Measurements from ENCODE around the gene MSH5. TPM values are rescaled to one million over a fixed set of nuclear protein-coding genes. Genes with fewer than 3 reads are reported as not detected.

The MSH5 gene
- total RNA-seq, 1 donor, result 23.0 TPM

DNA sequence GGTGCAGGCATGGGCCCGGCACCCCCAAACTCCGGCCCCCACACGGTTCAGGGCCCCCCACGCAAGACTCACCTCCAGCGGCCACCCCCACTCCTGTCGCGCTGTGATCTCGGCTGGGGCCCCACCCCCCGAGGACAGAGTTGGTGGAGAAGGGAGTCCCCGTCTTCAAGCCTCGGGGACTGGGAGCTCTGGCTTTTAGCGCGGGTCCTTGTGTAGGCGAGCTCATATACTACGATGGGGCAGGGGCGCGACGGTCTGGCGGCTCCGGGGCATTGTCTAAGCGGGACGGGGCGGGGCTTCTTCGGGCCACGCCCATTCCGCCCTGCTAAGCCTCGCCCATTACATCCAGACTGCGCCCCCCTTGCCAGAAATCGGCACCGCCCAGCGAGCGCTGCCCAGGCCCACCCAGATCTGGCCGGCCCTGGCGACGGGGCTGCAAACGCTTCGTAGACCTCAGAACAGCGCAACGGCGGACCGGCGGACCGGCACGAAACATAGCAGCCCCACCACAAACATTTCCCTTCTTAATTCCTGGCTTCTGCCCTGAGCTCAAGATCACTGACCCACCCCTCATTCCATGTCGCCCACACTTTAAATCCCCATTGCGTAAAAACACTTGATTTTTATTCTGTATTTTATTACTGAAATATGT lies 9.7 kb upstream of the MSH5 start:
- TF ChIP-seq, protein P1, sequence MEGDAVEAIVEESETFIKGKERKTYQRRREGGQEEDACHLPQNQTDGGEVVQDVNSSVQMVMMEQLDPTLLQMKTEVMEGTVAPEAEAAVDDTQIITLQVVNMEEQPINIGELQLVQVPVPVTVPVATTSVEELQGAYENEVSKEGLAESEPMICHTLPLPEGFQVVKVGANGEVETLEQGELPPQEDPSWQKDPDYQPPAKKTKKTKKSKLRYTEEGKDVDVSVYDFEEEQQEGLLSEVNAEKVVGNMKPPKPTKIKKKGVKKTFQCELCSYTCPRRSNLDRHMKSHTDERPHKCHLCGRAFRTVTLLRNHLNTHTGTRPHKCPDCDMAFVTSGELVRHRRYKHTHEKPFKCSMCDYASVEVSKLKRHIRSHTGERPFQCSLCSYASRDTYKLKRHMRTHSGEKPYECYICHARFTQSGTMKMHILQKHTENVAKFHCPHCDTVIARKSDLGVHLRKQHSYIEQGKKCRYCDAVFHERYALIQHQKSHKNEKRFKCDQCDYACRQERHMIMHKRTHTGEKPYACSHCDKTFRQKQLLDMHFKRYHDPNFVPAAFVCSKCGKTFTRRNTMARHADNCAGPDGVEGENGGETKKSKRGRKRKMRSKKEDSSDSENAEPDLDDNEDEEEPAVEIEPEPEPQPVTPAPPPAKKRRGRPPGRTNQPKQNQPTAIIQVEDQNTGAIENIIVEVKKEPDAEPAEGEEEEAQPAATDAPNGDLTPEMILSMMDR (IDR thresholded peaks at IDR 0.05; ENCODE audit: insufficient read depth, low read length), result no peak
- peak overlapping the region; percentile 93 for H3K4me3 ChIP-seq (ENCODE audit: low read depth, low read length)
- peak; percentile 92 for DNase-seq (ENCODE audit: low read depth)

DNA sequence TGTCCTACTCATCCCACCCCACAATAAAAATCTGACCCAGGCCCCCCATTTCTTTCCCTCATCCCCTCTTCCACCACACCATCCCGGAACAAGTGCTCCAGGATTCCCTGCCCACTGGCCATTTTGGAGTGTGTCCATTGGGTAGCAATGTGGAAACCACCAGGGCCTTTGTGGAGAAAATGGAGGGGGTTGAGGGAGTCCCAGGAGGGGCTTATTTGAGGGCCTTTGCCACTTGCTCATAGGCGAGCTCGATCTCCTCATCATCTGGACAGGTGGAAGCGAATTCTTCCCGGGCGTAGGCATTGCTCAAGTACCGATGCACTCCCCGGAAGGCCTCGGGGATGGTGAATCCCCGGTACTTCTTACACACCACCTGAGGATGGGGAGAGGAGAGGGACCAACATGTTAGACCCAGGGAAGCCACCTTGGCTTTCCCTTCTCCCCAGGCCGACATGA lies 9.1 kb upstream of the MSH5 start:
- TF ChIP-seq, protein P1 (IDR thresholded peaks at IDR 0.05; ENCODE audit: insufficient read depth, low read length), result no peak
- DNase-seq (ENCODE audit: low read depth), result no peak
- no peak overlapping the region for H3K4me3 ChIP-seq (ENCODE audit: low read depth, low read length)

DNA sequence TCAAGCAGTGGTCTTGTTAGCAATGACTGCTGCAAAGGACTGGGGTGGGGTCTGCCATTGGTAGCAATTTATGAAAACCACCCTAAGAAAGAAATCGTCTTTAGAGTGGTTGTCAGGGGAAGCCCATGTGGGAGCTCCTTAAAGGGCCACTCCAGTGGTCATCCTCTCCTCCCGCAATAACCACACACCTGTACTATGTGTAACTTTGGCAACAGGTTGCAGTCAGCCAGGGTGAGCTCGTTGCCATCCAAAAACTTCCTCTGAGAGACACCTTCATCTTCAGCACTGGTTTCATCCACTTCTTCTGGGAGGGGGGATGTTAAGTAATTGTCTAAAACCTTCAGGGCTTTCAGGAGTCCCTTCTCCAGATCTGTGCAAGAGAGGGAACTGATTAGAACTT lies 7.8 kb upstream of the MSH5 start:
- no peak overlapping the region for H3K4me3 ChIP-seq (ENCODE audit: low read depth, low read length)
- TF ChIP-seq, protein P1 (IDR thresholded peaks at IDR 0.05; ENCODE audit: insufficient read depth, low read length), result no peak
- no peak for DNase-seq (ENCODE audit: low read depth)

DNA sequence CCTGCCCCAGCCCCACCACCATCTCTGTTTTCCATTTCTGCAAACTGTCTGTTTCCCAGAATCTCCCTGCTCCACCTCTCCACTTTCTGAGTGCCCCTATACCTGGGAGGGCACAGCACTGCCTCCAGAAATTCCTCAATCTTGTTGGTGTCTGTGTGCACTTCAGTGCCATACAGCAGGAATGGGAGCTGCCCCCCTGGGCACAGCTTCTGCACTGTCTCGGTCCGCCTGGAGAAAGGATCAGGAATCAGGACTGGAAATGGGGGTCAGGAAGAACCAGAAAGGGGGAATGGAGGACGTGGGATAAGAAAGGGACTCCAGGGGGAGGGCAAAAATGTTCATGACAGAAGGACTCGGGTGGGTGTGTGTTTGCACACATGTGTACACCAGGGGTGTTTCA lies 6.1 kb upstream of the MSH5 start:
- TF ChIP-seq, protein P1 (IDR thresholded peaks at IDR 0.05; ENCODE audit: insufficient read depth, low read length), result no peak
- peak overlapping the region; percentile 97 for H3K4me3 ChIP-seq (ENCODE audit: low read depth, low read length)
- no peak for DNase-seq (ENCODE audit: low read depth)

DNA sequence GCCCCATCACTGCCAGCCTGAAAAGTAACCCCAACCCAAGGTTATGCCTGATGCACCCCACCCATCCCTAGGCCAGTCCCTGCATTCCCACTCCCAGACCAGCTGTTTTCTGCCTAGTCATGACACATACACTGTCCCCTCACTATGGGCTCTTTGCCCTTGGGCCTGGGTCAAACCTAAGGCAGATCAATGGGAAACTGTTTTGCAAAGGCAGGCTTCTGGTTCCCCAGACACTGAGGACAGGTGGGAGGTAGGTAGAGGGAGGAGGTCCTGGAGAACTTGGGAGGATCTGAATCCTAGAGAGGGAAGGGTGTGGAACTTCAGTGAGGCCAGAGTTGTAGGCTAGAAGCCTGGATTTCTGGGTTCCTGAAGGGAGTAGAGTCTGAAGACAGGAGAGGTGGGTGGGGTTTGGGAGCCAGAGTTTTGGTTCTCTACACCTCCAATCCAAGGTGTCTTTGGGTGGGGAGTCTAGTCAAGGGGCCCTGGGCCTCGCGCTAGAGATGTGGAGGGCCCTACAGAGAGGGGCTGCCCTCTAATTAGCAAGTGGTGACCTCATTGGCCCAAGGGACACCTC lies 5.5 kb upstream of the MSH5 start:
- no peak for DNase-seq (ENCODE audit: low read depth)
- TF ChIP-seq, protein P1 (IDR thresholded peaks at IDR 0.05; ENCODE audit: insufficient read depth, low read length), result no peak
- H3K4me3 ChIP-seq (ENCODE audit: low read depth, low read length), result peak overlapping the region; percentile 97

DNA sequence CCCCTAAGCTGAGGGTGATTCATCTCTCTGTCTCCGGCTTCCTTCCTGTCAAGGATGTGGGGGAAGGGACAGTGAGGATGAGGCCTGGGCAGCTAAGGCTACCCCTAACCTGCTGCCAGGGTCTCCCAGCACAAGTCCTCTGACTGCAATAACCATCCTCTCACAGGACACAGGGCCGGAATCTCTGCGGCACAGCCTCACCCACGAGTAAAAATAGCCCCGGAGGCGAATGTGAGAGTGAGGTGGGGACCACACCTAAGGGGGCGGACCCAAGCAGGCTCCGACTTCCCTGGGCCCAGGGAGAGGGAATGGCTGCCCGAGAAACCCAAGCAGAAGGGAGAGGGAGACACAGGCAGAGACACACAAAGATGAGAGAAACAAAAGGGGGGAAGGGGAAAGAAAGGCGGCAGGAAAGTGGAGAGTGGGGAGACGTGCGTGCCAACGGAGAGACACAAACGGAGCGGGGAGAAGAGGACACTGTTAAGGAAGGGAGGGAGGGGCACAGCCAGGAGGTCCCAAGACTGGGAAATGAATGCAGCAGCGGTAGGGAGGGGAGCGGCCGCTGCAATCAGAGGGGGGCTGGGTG lies 4.9 kb upstream of the MSH5 start:
- peak; percentile 46 for DNase-seq (ENCODE audit: low read depth)

More for the DNA sequence above, 4.9 kb upstream of the MSH5 start:
- TF ChIP-seq, protein P1 (IDR thresholded peaks at IDR 0.05; ENCODE audit: insufficient read depth, low read length), result no peak
- peak overlapping the region; percentile 97 for H3K4me3 ChIP-seq (ENCODE audit: low read depth, low read length)

All from fibroblast of the aortic adventitia (primary cell).